Upper lobe of left lung (tissue), 6 donors: ENCODE data around the gene NR2C2AP. TPM values are rescaled to one million over a fixed set of nuclear protein-coding genes. Genes with fewer than 3 reads are reported as not detected.
"Not testable (repeated sequence)": the region's sequence is repeated elsewhere in the genome, so short reads cannot be mapped to it uniquely, and the experiment has no call there.

Experiments
- ATAC-seq, 2 donors: fragments of 200-7000 bp; cut with Tn5 transposase; one replicate each; pipeline ENCODE4 v1.9.1; 2022; ENCODE audit warnings: mild to moderate bottlenecking in 2 of 2, moderate library complexity in 2 of 2; ENCODE audit not compliant: low FRiP score in 2 of 2
- DNase-seq, 2 donors: peaks; one replicate each; pipeline ENCODE4 v3.0.0-alpha.2; 2019 to 2020
- H3K27ac ChIP-seq, 4 donors: fragments of 200-600 bp; sonication (generic); one replicate each; pipeline ENCODE4 v1.5.1; 2016 to 2019
- H3K27me3 ChIP-seq, 4 donors: fragments of 200-600 bp; sonication (generic); one replicate each; pipeline ENCODE4 v1.5.1; 2017 to 2019
- H3K36me3 ChIP-seq, 4 donors: fragments of 200-600 bp; sonication (generic); one replicate each; pipeline ENCODE4 v1.5.1; 2016 to 2019
- H3K4me1 ChIP-seq, 4 donors: fragments of 200-600 bp; sonication (generic); one replicate each; pipeline ENCODE4 v1.5.1; 2018 to 2019
- H3K4me3 ChIP-seq, 4 donors: fragments of 200-600 bp; sonication (generic); one replicate each; pipeline ENCODE4 v1.5.1; 2017 to 2019; ENCODE audit warnings: mild to moderate bottlenecking in 2 of 4, moderate library complexity in 1 of 4
- H3K9me3 ChIP-seq, 4 donors: fragments of 200-600 bp; sonication (generic); one replicate each; pipeline ENCODE4 v1.5.1; 2018 to 2019
- EP300 ChIP-seq, 4 donors: sonication (generic); formaldehyde crosslinking; IDR thresholded peaks; one replicate each; pipeline ENCODE4 v1.5.1; 2017; ENCODE audit warnings: antibody characterized with exemption in 4 of 4, control low read depth in 2 of 4
- POLR2A ChIP-seq, 4 donors: fragments of 450-650 bp; IDR thresholded peaks; one replicate each; pipeline ENCODE4 v1.5.1; 2016 to 2017; ENCODE audit warnings: antibody characterized with exemption in 4 of 4, mild to moderate bottlenecking in 2 of 4
- POLR2AphosphoS5 ChIP-seq, 2 donors: sonication (generic); formaldehyde crosslinking; IDR thresholded peaks; one replicate each; pipeline ENCODE4 v1.5.1; 2017; ENCODE audit warnings: antibody characterized with exemption in 2 of 2
- WGBS, 2 donors: methylation state at CpG; one replicate each; pipeline ENCODE4 v1.1.5; 2017 to 2018; 5-methylcytosine and 5-hydroxymethylcytosine counted together
- total RNA-seq, 6 donors: library from RNA; depleted of rRNA in 4 of 6; stranded (reverse); fragments of >200 nt in 4 of 6; gene quantifications; one replicate each; pipeline versions ENCODE4 v1.1.0 to v1.2.1, GENCODE V29; 2016 to 2021
- TF ChIP-seq, protein P1 (sequence below), 6 experiments: fragments of 450-650 bp in 4 of 6; fragments of 200-600 bp in 2 of 6; sonication (generic) in 2 of 6; IDR thresholded peaks; one replicate each; pipeline ENCODE4 v1.5.1; 2016 to 2019; ENCODE audit warnings: antibody characterized with exemption in 6 of 6
- donor health status: DM: no; HTN: no; CAD: no; lungs with moderate emphysema.
- donor health status: DM: no; HTN: yes; CAD: no; lungs with severe emphysema.

NR2C2AP gene
- total RNA-seq, 6 donors from 2014 or later, result 5.2 to 17.0 (median 10.8) TPM

DNA sequence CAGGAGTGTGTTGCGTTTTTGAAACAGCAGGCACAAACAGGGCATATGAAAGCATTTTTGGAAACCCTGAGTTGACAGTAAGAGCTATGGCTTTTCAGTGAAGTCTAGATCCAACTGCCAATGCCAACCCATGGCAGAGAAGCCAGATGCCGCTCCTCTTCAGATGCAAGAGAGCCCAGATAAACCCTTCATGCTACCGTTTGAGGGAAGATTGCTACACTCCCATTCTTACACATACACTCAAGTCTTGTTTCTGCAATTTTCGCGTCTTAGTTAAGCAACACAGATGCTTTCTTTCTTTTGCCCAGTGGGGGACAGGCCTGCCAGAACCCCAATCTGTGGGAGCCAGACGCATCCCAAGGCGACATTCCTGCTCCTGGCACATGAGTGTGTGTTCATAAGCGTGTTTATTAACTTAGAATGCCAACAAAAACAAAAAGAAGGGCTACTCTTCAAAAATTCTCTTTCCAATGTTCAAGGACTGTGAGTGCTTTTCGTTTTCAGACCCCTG lies 21.7 kb downstream of the NR2C2AP start:
- H3K27ac ChIP-seq, result peak overlapping the region in 2 of 4 donors; percentile 5 to 34
- no peak for ATAC-seq
- peaks cover 13 to 74% (median 46%) of the 10 kb centered on the region in 4 donors for H3K36me3 ChIP-seq
- H3K27me3 ChIP-seq, result no peaks in the 10 kb centered on the region
- H3K4me3 ChIP-seq, result no peak overlapping the region
- peaks cover 0 to 3% (median 0%) of the 10 kb centered on the region in 4 donors for H3K9me3 ChIP-seq
- WGBS, 2 donors, result 83 to 88% methylated on average over 9 of the region's 9 CpGs
- TF ChIP-seq POLR2A (IDR thresholded peaks at IDR 0.05) (no peak), EP300 (IDR thresholded peaks at IDR 0.05) (no peak), POLR2AphosphoS5 (IDR thresholded peaks at IDR 0.05) (no peak)
- TF ChIP-seq, protein P1, sequence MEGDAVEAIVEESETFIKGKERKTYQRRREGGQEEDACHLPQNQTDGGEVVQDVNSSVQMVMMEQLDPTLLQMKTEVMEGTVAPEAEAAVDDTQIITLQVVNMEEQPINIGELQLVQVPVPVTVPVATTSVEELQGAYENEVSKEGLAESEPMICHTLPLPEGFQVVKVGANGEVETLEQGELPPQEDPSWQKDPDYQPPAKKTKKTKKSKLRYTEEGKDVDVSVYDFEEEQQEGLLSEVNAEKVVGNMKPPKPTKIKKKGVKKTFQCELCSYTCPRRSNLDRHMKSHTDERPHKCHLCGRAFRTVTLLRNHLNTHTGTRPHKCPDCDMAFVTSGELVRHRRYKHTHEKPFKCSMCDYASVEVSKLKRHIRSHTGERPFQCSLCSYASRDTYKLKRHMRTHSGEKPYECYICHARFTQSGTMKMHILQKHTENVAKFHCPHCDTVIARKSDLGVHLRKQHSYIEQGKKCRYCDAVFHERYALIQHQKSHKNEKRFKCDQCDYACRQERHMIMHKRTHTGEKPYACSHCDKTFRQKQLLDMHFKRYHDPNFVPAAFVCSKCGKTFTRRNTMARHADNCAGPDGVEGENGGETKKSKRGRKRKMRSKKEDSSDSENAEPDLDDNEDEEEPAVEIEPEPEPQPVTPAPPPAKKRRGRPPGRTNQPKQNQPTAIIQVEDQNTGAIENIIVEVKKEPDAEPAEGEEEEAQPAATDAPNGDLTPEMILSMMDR (IDR thresholded peaks at IDR 0.05), result no peak
- H3K4me1 ChIP-seq, result peaks cover 0 to 9% (median 0%) of the 10 kb centered on the region in 4 donors
- DNase-seq, result no peak

DNA sequence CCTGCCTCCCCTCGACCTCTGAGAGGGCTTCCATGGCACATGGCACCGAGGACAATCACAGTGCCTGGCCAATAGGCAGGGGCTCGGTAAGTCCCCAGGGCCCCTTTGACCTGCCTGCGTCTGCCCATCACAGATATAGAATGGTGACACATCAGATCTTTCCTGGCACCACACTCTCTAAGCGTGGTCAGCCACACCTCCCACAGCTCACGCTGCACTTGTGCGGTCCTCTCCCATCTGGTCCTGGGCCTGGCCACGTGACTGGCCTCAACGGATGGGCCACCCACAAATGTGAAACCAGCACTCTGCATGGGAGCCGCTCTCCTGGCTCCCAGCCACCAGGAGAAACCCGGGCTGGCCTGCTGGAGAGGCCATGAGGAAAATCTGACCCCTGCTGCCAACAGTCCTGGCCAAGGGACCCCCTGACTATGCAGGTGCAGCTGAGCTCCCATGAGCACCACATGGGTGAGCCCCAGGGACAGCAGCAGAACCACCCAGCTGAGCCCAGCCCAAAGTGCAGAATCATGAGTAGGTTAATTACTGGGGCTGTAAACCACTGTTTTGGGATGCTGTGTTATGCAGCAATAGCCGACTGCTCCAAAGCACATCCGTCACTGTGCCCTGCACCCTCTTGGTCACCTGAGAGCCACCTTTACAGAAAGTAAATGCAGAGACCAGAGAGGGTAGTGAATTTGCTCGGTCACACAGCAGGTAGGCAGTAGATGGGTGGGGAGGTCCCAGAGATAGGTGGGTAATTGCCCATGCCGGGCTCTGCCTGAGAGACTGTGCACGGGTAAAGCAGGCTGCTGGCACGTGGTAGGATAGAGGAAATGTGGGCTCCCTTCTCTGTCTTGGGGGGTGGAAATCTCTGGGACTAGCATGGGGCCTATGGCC lies 23.4 kb downstream of the NR2C2AP start:
- no peak overlapping the region for H3K27ac ChIP-seq
- ATAC-seq (no peak), DNase-seq (no peak)
- no peak overlapping the region for H3K4me3 ChIP-seq
- H3K27me3 ChIP-seq, result no peaks in the 10 kb centered on the region
- peaks cover 13 to 72% (median 47%) of the 10 kb centered on the region in 4 donors for H3K36me3 ChIP-seq
- TF ChIP-seq, protein P1 (IDR thresholded peaks at IDR 0.05), result no peak
- TF ChIP-seq POLR2A (IDR thresholded peaks at IDR 0.05) (no peak), EP300 (IDR thresholded peaks at IDR 0.05) (no peak), POLR2AphosphoS5 (IDR thresholded peaks at IDR 0.05) (no peak)
- H3K4me1 ChIP-seq, result peaks cover 0 to 4% (median 0%) of the 10 kb centered on the region in 4 donors
- WGBS, 2 donors, result 88 to 97% methylated on average over 7 to 11 of the region's 17 CpGs
- peaks cover 0 to 3% (median 0%) of the 10 kb centered on the region in 4 donors for H3K9me3 ChIP-seq

DNA sequence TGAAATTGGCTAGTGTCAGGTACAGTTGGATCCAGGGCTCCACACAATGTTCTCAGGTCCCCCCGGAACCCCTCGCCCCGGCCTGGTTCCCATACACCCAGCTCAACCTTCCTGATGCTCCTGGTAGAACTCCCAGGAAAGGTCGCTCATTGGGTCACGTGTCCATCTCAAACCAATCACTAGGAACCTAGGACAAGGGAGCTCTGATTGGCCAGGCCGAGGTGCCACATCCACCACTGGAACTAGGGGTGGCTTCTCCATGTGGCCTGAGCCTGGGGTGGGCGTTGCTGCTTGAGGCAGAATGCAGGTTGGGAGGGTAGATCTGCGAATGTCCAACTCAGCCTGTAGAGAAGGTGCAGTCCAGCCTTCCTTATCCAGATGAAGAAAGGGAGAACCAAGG lies 26.3 kb downstream of the NR2C2AP start:
- 87 to 100% methylated on average over 3 to 8 of the region's 8 CpGs for WGBS, 2 donors
- TF ChIP-seq POLR2A (IDR thresholded peaks at IDR 0.05) (no peak), EP300 (IDR thresholded peaks at IDR 0.05) (no peak), POLR2AphosphoS5 (IDR thresholded peaks at IDR 0.05) (no peak)
- TF ChIP-seq, protein P1 (IDR thresholded peaks at IDR 0.05), result no peak
- ATAC-seq (no peak), DNase-seq (no peak)
- Histone ChIP-seq H3K36me3 (peaks cover 6 to 56% (median 40%) of the 10 kb centered on the region in 4 donors), H3K27me3 (no peaks in the 10 kb centered on the region), H3K9me3 (peaks cover 0 to 3% (median 0%) of the 10 kb centered on the region in 4 donors), H3K27ac (no peak overlapping the region), H3K4me1 (peaks cover 0 to 7% (median 2%) of the 10 kb centered on the region in 4 donors), H3K4me3 (no peak overlapping the region)

DNA sequence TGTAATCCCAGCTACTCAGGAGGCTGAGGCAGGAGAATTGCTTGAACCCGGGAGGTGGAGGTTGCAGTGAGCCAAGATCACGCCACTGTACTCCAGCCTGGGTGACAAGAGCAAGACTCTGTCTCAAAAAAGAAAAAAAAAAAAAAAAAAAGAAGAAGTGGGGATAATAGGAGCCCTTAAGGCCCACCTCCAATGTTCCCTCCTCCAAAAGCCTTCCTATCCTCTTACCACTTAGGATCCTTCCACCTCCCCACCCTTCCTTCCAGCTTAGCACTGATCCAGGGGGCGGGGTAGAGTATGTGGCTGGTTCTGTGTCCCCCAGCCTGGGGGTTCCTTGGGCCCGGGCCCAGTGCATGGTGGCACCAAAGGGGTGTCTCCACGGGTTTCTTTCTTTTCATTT lies 30.0 kb downstream of the NR2C2AP start:
- not testable (repeated sequence) for H3K27me3 ChIP-seq, H3K9me3 ChIP-seq, H3K27ac ChIP-seq, DNase-seq, ATAC-seq, H3K4me3 ChIP-seq
- Histone ChIP-seq H3K36me3 (peaks cover 3 to 22% (median 17%) of the 10 kb centered on the region in 4 donors), H3K4me1 (peaks cover 7 to 17% (median 11%) of the 10 kb centered on the region in 4 donors)
- 92 to 96% methylated on average over 5 of the region's 5 CpGs for WGBS, 2 donors

DNA sequence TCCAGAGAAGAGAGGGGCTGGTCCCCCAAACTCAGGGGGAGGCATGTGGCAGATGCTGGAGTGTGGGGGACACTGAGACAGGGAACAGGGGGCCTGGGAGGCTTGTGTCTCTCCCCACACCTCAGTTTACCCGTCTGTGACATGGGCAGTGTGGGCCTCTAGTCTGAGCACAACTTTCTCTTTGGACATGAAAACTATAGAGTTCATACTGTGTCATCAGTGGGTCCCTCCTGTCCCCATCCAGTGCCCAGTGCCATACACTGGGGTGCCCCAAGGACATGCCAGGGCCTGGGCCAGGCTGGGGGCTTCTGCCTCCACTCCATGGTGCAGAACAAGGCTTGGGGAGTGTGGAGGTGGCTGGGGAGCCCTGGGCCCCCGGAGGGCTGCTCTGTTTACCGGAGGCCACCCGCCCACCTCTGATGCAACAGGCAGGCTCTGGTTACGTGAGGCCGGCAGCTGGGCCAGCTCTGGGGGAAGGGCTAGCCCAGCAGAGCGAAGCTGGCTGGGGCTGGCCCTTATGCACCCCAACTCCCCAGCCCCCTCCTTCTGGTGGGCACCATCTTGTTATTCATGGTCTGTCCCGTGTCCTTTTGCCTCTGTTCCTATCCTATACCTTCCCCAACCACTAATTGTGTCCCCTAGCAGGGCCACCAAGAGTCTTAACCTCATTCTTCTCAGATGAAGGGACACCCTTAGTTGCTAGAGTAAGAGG lies 31.2 kb downstream of the NR2C2AP start:
- ATAC-seq (no peak), DNase-seq (no peak)
- Histone ChIP-seq H3K27ac (no peak overlapping the region), H3K36me3 (peaks cover 3 to 14% (median 9%) of the 10 kb centered on the region in 4 donors), H3K4me1 (peaks cover 7 to 17% (median 11%) of the 10 kb centered on the region in 4 donors), H3K27me3 (no peaks in the 10 kb centered on the region), H3K4me3 (no peak overlapping the region), H3K9me3 (no peaks in the 10 kb centered on the region)
- 50 to 56% methylated on average over 3 to 8 of the region's 8 CpGs for WGBS, 2 donors
- no peak for TF ChIP-seq POLR2A (IDR thresholded peaks at IDR 0.05)
- TF ChIP-seq EP300 (IDR thresholded peaks at IDR 0.05), result no peak
